NCI-H1417 treated with DMSO at 0.1 percent for 48 hours (cell line): ENCODE results near the gene COG3.
A peak's percentile ranks its signal among the peaks of the same experiment; 100 is the strongest.

Experiments used
- DNase-seq: peaks from one replicate; lab custom pipeline; 2025; lab: John Stamatoyannopoulos, UW

The COG3 gene

GRCh38 chr13:45506811-45507210, 42.1 kb downstream of the COG3 start:
- no peak for DNase-seq

- DNase-seq = no peak
These were observed 44.0 kb downstream of the COG3 start for GRCh38 chr13:45508776-45509175.

- no peak for DNase-seq
These were observed 45.9 kb downstream of the COG3 start for GRCh38 chr13:45510672-45511071.

- DNase-seq = peak; percentile 4
These were observed 46.8 kb downstream of the COG3 start for GRCh38 chr13:45511310-45512097.

GRCh38 chr13:45512098-45512496, 47.4 kb downstream of the COG3 start:
- DNase-seq = no peak

- DNase-seq = no peak
These were observed 52.0 kb downstream of the COG3 start for GRCh38 chr13:45516757-45517156.

- no peak for DNase-seq
These were observed 53.9 kb downstream of the COG3 start for GRCh38 chr13:45518525-45519245.

- DNase-seq = no peak
These were observed 54.8 kb downstream of the COG3 start for GRCh38 chr13:45519493-45519892.

GRCh38 chr13:45521297-45521696, 56.6 kb downstream of the COG3 start:
- no peak for DNase-seq

- DNase-seq = no peak
These were observed 57.8 kb downstream of the COG3 start for GRCh38 chr13:45522571-45522970.

- no peak for DNase-seq
These were observed 63.1 kb downstream of the COG3 start for GRCh38 chr13:45527699-45528462.

GRCh38 chr13:45529758-45530157, 65.0 kb downstream of the COG3 start:
- DNase-seq = no peak

GRCh38 chr13:45534604-45535003, 69.9 kb downstream of the COG3 start:
- DNase-seq = no peak

- DNase-seq = no peak
These were observed 71.5 kb downstream of the COG3 start for GRCh38 chr13:45536224-45536623.

GRCh38 chr13:45537516-45537915, 72.8 kb downstream of the COG3 start:
- DNase-seq = no peak

- DNase-seq = no peak
These were observed 73.6 kb downstream of the COG3 start for GRCh38 chr13:45538382-45538781.

GRCh38 chr13:45540195-45540594, 75.5 kb downstream of the COG3 start:
- DNase-seq = no peak

- DNase-seq = no peak
These were observed 76.1 kb downstream of the COG3 start for GRCh38 chr13:45540864-45541263.

- no peak for DNase-seq
These were observed 77.1 kb downstream of the COG3 start for GRCh38 chr13:45541806-45542205.

GRCh38 chr13:45542391-45542790, 77.7 kb downstream of the COG3 start:
- no peak for DNase-seq

- no peak for DNase-seq
These were observed 78.1 kb downstream of the COG3 start for GRCh38 chr13:45542878-45543277.

GRCh38 chr13:45544520-45544919, 79.8 kb downstream of the COG3 start:
- DNase-seq = no peak
